H1 (cell line): ENCODE results near the gene CIZ1. TPM values are rescaled to one million over a fixed set of nuclear protein-coding genes. Genes with fewer than 3 reads are reported as not detected.

Experiments used
- BACH1 ChIP-seq: IDR thresholded peaks from 2 replicates; pipeline ENCODE4 v1.6.1; 2012; ENCODE audit warnings: low read length, improper control_type of control experiment
- EZH2 ChIP-seq: fragments of 200-600 bp; sonication (generic); IDR thresholded peaks from 2 replicates; pipeline ENCODE4 v1.7.1; 2012; ENCODE audit warnings: low read depth, mild to moderate bottlenecking, moderate library complexity, low read length, inconsistent platforms; ENCODE audit not compliant: severe bottlenecking
- FOSL1 ChIP-seq: IDR thresholded peaks from 2 replicates; pipeline ENCODE4 v1.6.1; 2011; ENCODE audit warnings: mild to moderate bottlenecking, low read depth, low read length, moderate library complexity; ENCODE audit not compliant: insufficient read depth
- KDM4A ChIP-seq: IDR thresholded peaks from one replicate; pipeline ENCODE4 v1.7.1; 2012; ENCODE audit warnings: low read depth, mild to moderate bottlenecking, moderate library complexity, low read length, inconsistent platforms; ENCODE audit not compliant: severe bottlenecking
- NANOG ChIP-seq: IDR thresholded peaks from 2 replicates; pipeline ENCODE4 v1.6.1; 2011; ENCODE audit warnings: low read length, low read depth, mild to moderate bottlenecking, inconsistent platforms; ENCODE audit not compliant: insufficient read depth, poor library complexity, severe bottlenecking
- POLR2A ChIP-seq, 2 experiments: IDR thresholded peaks; 1 replicate in 1 of 2; 2 replicates in 1 of 2; pipeline ENCODE4 v1.6.1; 2011; ENCODE audit warnings: low read depth in 2 of 2, low read length in 2 of 2, mild to moderate bottlenecking in 2 of 2; ENCODE audit errors: control extremely low read depth in 1 of 2
- SP1 ChIP-seq: IDR thresholded peaks from 2 replicates; pipeline ENCODE4 v1.6.1; 2011; ENCODE audit warnings: low read depth, low read length
- USF2 ChIP-seq: IDR thresholded peaks from 2 replicates; pipeline ENCODE4 v1.6.1; 2011; ENCODE audit warnings: low read length, improper control_type of control experiment
- polyA plus RNA-seq, 7 experiments: library from polyadenylated mRNA; depleted of rRNA in 3 of 7; stranded (reverse) in 5 of 7; unstranded in 2 of 7; fragments of >200 nt in 5 of 7; fragments of 200-250 nt in 2 of 7; gene quantifications; 1 replicate in 5 of 7; 2 replicates in 1 of 7; 4 replicates in 1 of 7; pipeline versions ENCODE4 v1.2.1 to v1.2.3, GENCODE V29; 2011 to 2013; ENCODE audit warnings: missing spikeins in 2 of 7, mixed read lengths in 2 of 7
- total RNA-seq: library from RNA; stranded (reverse); fragmentation: NEBNext Ultra II Directional; extraction: Animal tissue kit (Norgen Biotek cat#: 25700); gene quantifications from 2 replicates; pipeline ENCODE4 v1.2.1, GENCODE V29; 2021
- TF ChIP-seq, protein P1 (sequence below): fragments of 300-600 bp; sonication (generic); IDR thresholded peaks from 2 replicates; pipeline ENCODE4 v1.7.1; 2012; ENCODE audit warnings: low read length, moderate library complexity, mild to moderate bottlenecking, inconsistent platforms; ENCODE audit not compliant: insufficient replicate concordance

CIZ1 gene
- total and polyA plus RNA-seq, 2 of the 8 experiments (the other 6 are each of a cell fraction or from before 2014, with no cell fraction given) = 66.0 to 107 TPM

GRCh38 chr9:128203024-128203706 lies 11.8 kb upstream of the CIZ1 start, which contains the start of gene DNM1 (continued):
- TF ChIP-seq FOSL1 (0 out of 2 replicates have a peak, but pooled peaks have one; percentile 26), SP1 (no peak), EZH2 (no peak), USF2 (no peak), POLR2A (IDR thresholded peaks at IDR 0.05; ENCODE audit: control extremely low read depth in 1 of 2, low read depth in 2 of 2, low read length in 2 of 2) (peak in 1 of 2 experiments; percentile 61; a peak in 2 of 3 replicates), NANOG (no peak), BACH1 (no peak), KDM4A (peak; percentile 64)
- TF ChIP-seq, protein P1, sequence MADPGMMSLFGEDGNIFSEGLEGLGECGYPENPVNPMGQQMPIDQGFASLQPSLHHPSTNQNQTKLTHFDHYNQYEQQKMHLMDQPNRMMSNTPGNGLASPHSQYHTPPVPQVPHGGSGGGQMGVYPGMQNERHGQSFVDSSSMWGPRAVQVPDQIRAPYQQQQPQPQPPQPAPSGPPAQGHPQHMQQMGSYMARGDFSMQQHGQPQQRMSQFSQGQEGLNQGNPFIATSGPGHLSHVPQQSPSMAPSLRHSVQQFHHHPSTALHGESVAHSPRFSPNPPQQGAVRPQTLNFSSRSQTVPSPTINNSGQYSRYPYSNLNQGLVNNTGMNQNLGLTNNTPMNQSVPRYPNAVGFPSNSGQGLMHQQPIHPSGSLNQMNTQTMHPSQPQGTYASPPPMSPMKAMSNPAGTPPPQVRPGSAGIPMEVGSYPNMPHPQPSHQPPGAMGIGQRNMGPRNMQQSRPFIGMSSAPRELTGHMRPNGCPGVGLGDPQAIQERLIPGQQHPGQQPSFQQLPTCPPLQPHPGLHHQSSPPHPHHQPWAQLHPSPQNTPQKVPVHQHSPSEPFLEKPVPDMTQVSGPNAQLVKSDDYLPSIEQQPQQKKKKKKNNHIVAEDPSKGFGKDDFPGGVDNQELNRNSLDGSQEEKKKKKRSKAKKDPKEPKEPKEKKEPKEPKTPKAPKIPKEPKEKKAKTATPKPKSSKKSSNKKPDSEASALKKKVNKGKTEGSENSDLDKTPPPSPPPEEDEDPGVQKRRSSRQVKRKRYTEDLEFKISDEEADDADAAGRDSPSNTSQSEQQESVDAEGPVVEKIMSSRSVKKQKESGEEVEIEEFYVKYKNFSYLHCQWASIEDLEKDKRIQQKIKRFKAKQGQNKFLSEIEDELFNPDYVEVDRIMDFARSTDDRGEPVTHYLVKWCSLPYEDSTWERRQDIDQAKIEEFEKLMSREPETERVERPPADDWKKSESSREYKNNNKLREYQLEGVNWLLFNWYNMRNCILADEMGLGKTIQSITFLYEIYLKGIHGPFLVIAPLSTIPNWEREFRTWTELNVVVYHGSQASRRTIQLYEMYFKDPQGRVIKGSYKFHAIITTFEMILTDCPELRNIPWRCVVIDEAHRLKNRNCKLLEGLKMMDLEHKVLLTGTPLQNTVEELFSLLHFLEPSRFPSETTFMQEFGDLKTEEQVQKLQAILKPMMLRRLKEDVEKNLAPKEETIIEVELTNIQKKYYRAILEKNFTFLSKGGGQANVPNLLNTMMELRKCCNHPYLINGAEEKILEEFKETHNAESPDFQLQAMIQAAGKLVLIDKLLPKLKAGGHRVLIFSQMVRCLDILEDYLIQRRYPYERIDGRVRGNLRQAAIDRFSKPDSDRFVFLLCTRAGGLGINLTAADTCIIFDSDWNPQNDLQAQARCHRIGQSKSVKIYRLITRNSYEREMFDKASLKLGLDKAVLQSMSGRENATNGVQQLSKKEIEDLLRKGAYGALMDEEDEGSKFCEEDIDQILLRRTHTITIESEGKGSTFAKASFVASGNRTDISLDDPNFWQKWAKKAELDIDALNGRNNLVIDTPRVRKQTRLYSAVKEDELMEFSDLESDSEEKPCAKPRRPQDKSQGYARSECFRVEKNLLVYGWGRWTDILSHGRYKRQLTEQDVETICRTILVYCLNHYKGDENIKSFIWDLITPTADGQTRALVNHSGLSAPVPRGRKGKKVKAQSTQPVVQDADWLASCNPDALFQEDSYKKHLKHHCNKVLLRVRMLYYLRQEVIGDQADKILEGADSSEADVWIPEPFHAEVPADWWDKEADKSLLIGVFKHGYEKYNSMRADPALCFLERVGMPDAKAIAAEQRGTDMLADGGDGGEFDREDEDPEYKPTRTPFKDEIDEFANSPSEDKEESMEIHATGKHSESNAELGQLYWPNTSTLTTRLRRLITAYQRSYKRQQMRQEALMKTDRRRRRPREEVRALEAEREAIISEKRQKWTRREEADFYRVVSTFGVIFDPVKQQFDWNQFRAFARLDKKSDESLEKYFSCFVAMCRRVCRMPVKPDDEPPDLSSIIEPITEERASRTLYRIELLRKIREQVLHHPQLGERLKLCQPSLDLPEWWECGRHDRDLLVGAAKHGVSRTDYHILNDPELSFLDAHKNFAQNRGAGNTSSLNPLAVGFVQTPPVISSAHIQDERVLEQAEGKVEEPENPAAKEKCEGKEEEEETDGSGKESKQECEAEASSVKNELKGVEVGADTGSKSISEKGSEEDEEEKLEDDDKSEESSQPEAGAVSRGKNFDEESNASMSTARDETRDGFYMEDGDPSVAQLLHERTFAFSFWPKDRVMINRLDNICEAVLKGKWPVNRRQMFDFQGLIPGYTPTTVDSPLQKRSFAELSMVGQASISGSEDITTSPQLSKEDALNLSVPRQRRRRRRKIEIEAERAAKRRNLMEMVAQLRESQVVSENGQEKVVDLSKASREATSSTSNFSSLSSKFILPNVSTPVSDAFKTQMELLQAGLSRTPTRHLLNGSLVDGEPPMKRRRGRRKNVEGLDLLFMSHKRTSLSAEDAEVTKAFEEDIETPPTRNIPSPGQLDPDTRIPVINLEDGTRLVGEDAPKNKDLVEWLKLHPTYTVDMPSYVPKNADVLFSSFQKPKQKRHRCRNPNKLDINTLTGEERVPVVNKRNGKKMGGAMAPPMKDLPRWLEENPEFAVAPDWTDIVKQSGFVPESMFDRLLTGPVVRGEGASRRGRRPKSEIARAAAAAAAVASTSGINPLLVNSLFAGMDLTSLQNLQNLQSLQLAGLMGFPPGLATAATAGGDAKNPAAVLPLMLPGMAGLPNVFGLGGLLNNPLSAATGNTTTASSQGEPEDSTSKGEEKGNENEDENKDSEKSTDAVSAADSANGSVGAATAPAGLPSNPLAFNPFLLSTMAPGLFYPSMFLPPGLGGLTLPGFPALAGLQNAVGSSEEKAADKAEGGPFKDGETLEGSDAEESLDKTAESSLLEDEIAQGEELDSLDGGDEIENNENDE = no peak
